Measurements from ENCODE around the gene NT5DC3.

DNA sequence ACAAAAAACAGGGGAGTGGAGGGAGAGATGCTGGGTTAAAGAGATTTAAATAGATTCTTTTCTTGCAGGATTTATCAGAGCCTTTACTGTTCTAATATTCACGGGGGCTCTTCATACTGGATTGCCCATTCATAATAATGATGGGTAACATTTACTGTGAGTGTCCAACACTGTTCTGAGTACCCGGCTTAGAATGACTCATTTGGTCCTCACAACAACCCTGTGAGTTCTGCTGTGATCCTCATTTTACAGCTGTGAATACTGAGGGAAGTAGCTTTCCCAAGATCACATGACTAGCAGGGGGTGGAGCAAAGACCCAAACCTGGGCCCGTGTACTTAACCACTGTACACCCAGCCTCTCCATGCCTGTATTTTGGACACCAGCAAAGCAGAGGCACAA lies 113.4 kb downstream of the NT5DC3 start:
- TF ChIP-seq TAF1 (IDR thresholded peaks at IDR 0.05; ENCODE audit: borderline replicate concordance, low read depth, low read length) (no peak), POLR2AphosphoS5 (IDR thresholded peaks at IDR 0.05; ENCODE audit: low read depth, low read length) (no peak), POLR2A (IDR thresholded peaks at IDR 0.05; ENCODE audit: low read depth, low read length) (no peak)
